ENCODE measurements around the gene NPHS1. TPM values are rescaled to one million over a fixed set of nuclear protein-coding genes. Genes with fewer than 3 reads are reported as not detected.
"Not testable (repeated sequence)": the region's sequence is repeated elsewhere in the genome, so short reads cannot be mapped to it uniquely, and the experiment has no call there.

Gene NPHS1
- total RNA-seq, 1 donor from 2014 or later: 0.06 TPM

GRCh38 chr19:35879770-35880317 is 27.5 kb upstream of the NPHS1 start:
- peak; percentile 90 for DNase-seq (ENCODE audit: low spot score)

GRCh38 chr19:35879068-35879467 is 26.8 kb upstream of the NPHS1 start:
- no peak for DNase-seq (ENCODE audit: low spot score)

- DNase-seq (ENCODE audit: low spot score): no peak
Observed at GRCh38 chr19:35874392-35874930, 22.2 kb upstream of the NPHS1 start.

GRCh38 chr19:35872180-35872579 is 19.9 kb upstream of the NPHS1 start:
- no peak for DNase-seq (ENCODE audit: low spot score)

GRCh38 chr19:35871611-35872010 is 19.3 kb upstream of the NPHS1 start:
- DNase-seq (ENCODE audit: low spot score): no peak

- no peak for DNase-seq (ENCODE audit: low spot score)
Observed at GRCh38 chr19:35870798-35871197, 18.5 kb upstream of the NPHS1 start.

- DNase-seq (ENCODE audit: low spot score): not testable (repeated sequence)
Observed at GRCh38 chr19:35870124-35870736, 17.9 kb upstream of the NPHS1 start.

GRCh38 chr19:35869327-35870123 is 17.2 kb upstream of the NPHS1 start:
- peak; percentile 73 for DNase-seq (ENCODE audit: low spot score)

- no peak for DNase-seq (ENCODE audit: low spot score)
Observed at GRCh38 chr19:35868823-35869326, 16.6 kb upstream of the NPHS1 start.

- DNase-seq (ENCODE audit: low spot score): peak; percentile 75
Observed at GRCh38 chr19:35868172-35868822, 16.0 kb upstream of the NPHS1 start, which contains the start of gene APLP1. TSS of gene APLP1 (plus strand) at chr19:35868574. CDS start at chr19:35868637, 63 bp downstream.

- no peak for DNase-seq (ENCODE audit: low spot score)
Observed at GRCh38 chr19:35863018-35863417, 10.7 kb upstream of the NPHS1 start.

- DNase-seq (ENCODE audit: low spot score): no peak
Observed at GRCh38 chr19:35862528-35862927, 10.2 kb upstream of the NPHS1 start.

- DNase-seq (ENCODE audit: low spot score): no peak
Observed at GRCh38 chr19:35861640-35862160, 9.4 kb upstream of the NPHS1 start.

- no peak for DNase-seq (ENCODE audit: low spot score)
Observed at GRCh38 chr19:35860818-35861639, 8.7 kb upstream of the NPHS1 start.

- DNase-seq (ENCODE audit: low spot score): no peak
Observed at GRCh38 chr19:35860436-35860817, 8.1 kb upstream of the NPHS1 start.

GRCh38 chr19:35859414-35859813 is 7.1 kb upstream of the NPHS1 start:
- DNase-seq (ENCODE audit: low spot score): no peak

GRCh38 chr19:35858311-35858710 is 6.0 kb upstream of the NPHS1 start:
- no peak for DNase-seq (ENCODE audit: low spot score)

GRCh38 chr19:35856546-35857149 is 4.3 kb upstream of the NPHS1 start, which contains the start of gene KIRREL2:
TSS of gene KIRREL2 (plus strand) at chr19:35856911. CDS start at chr19:35857120, 209 bp downstream.
- DNase-seq (ENCODE audit: low spot score): no peak

GRCh38 chr19:35853038-35853756 is 893 bp upstream of the NPHS1 start:
- DNase-seq (ENCODE audit: low spot score): no peak

Measured in mucosa of gallbladder (tissue), 1 donor.